ENCODE data around the gene HSPB7. TPM values are rescaled to one million over a fixed set of nuclear protein-coding genes. Genes with fewer than 3 reads are reported as not detected.

The HSPB7 gene
- total and polyA plus RNA-seq, 2 donors (not counting 3 experiments of a cell fraction or from before 2014, with no cell fraction given): not detected

DNA sequence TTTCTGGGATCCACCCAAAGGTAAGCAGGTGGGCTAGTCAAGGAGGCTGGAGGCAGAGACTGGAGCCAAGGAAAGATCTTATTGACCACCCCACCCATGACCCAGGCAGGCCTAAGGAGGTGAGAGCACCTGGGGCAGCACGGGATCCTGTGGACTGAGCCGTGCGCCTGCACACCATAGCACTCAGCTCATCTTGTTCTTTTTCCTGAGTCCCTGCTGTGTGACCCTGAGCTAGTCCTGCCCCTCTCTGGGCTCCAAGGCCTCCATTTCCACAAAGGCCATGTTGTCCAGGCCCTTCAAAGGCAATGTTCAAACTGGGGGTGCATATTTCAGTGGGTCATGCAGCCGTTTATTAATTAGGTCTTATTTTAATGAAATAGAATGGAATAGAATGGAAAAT, 48.4 kb upstream of the HSPB7 start:
- ChIA-PET POLR2A (no interaction called here), CTCF (interaction anchor here (1.0 kb wide), 1 partner anchor 13 kb away, joined by 3 read pairs; no protein-coding TSS in a partner anchor)
- H4K20me1 ChIP-seq (replicated peaks; ENCODE audit: control insufficient read depth, extremely low read depth, insufficient read depth, low read length): no peaks in the 10 kb centered on the region
- H2AFZ ChIP-seq (ENCODE audit: low read depth, low read length): no peak overlapping the region
- H3K9me3 ChIP-seq (replicated peaks; ENCODE audit: control insufficient read depth, insufficient read depth, low read length): no peaks in the 10 kb centered on the region
- no peak for DNase-seq (ENCODE audit: low read depth, low spot score)
- intact Hi-C loops (cut with micrococcal nuclease) (no loop called here), dilution Hi-C loops (cut with MboI; ENCODE audit: extremely low pct_ligation_motif_present, low sequenced_read_pairs) (no loop called here)
- no peaks in the 10 kb centered on the region for H3K4me1 ChIP-seq (ENCODE audit: control insufficient read depth, extremely low read depth, insufficient read depth, low read length)
- FAIRE-seq: no peak
- no peaks in the 10 kb centered on the region for H3K79me2 ChIP-seq (ENCODE audit: control insufficient read depth, insufficient read depth, low read length)
- no peaks in the 10 kb centered on the region for H3K9me1 ChIP-seq (replicated peaks; ENCODE audit: control insufficient read depth, extremely low read depth, insufficient read depth, low read length)
- no TSS peak for BruUV-seq (replicated peaks)
- no peak overlapping the region for H3K4me2 ChIP-seq (ENCODE audit: insufficient read depth, low read length)
- TF ChIP-seq FOS (IDR thresholded peaks at IDR 0.05; ENCODE audit: borderline replicate concordance, insufficient read depth, low read length) (no peak), POLR2A (IDR thresholded peaks at IDR 0.05; ENCODE audit: low read depth, low read length) (no peak), GATA2 (IDR thresholded peaks at IDR 0.05; ENCODE audit: insufficient read depth, insufficient read length, low read depth, low read length) (no peak), JUN (IDR thresholded peaks at IDR 0.05; ENCODE audit: borderline replicate concordance, insufficient read depth, insufficient read length, low read depth) (no peak), MYC (IDR thresholded peaks at IDR 0.05; ENCODE audit: low read depth, low read length) (no peak), EZH2 (IDR thresholded peaks at IDR 0.05; ENCODE audit: borderline replicate concordance, low read depth, low read length, severe bottlenecking) (no peak), POLR2AphosphoS5 (IDR thresholded peaks at IDR 0.05; ENCODE audit: insufficient read depth, low read depth, low read length) (no peak)
- TF ChIP-seq, protein P1, sequence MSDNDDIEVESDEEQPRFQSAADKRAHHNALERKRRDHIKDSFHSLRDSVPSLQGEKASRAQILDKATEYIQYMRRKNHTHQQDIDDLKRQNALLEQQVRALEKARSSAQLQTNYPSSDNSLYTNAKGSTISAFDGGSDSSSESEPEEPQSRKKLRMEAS (IDR thresholded peaks at IDR 0.05; ENCODE audit: insufficient read depth, insufficient read length): no peak
- TF ChIP-seq, protein P2, sequence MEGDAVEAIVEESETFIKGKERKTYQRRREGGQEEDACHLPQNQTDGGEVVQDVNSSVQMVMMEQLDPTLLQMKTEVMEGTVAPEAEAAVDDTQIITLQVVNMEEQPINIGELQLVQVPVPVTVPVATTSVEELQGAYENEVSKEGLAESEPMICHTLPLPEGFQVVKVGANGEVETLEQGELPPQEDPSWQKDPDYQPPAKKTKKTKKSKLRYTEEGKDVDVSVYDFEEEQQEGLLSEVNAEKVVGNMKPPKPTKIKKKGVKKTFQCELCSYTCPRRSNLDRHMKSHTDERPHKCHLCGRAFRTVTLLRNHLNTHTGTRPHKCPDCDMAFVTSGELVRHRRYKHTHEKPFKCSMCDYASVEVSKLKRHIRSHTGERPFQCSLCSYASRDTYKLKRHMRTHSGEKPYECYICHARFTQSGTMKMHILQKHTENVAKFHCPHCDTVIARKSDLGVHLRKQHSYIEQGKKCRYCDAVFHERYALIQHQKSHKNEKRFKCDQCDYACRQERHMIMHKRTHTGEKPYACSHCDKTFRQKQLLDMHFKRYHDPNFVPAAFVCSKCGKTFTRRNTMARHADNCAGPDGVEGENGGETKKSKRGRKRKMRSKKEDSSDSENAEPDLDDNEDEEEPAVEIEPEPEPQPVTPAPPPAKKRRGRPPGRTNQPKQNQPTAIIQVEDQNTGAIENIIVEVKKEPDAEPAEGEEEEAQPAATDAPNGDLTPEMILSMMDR (IDR thresholded peaks at IDR 0.05; ENCODE audit: extremely low read depth in 1 of 2, insufficient read depth in 1 of 2, low read depth in 1 of 2, low read length in 2 of 2): no peak
- H3K36me3 ChIP-seq (ENCODE audit: control insufficient read depth in 2 of 2, extremely low read depth in 1 of 2, insufficient read depth in 2 of 2, low read length in 2 of 2): no peaks in the 10 kb centered on the region
- no peak overlapping the region for H3K27ac ChIP-seq (ENCODE audit: insufficient read depth, low read depth, low read length)
- no peak overlapping the region for H3K4me3 ChIP-seq (replicated peaks in 1 of 3; ENCODE audit: insufficient read depth in 1 of 3, low read depth in 1 of 3, low read length in 3 of 3)
- H3K27me3 ChIP-seq (ENCODE audit: control insufficient read depth in 2 of 2, insufficient read depth in 2 of 2, low read length in 2 of 2): peaks cover 0 to 7% of the 10 kb centered on the region in 2 experiments
- no peak overlapping the region for H3K9ac ChIP-seq (replicated peaks; ENCODE audit: extremely low read depth, insufficient read depth, low read length)

All from endothelial cell of umbilical vein (primary cell).